ENCODE results near the gene XAF1.

- TF ChIP-seq POLR2A (IDR thresholded peaks at IDR 0.05) (no peak), CTCF (IDR thresholded peaks at IDR 0.05) (no peak)
Measured at GRCh38 chr17:6757747-6758146, 1.9 kb downstream of the XAF1 start.

All from body of pancreas (tissue), 4 donors.